Cerebellar nuclear complex (tissue), 1 donor: Measurements from ENCODE around the gene WIPF3.

Experiments used
- DNase-seq, 2 experiments: peaks; one replicate each; lab custom pipeline; 2025; lab: John Stamatoyannopoulos, UW

The WIPF3 gene

DNA sequence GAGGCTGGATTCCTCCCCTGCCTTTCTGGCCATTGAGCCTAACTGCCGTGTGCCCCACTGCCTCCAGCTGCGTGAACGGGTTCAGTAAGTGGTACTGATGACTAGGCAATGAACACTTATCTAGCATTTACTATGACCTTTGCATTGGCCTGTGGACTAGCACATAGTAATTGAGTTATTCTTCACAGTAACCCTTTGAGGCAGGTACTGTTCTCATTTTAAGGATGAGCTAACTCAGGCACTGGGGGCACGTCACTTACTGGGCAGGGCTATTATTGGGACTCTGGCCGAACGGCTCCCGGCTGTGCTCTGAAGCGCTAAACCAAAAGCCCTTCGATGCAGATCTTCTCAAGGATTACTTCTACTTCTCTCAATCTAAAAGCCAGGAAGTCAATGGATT, 38.3 kb downstream of the WIPF3 start:
- DNase-seq = no peak

DNA sequence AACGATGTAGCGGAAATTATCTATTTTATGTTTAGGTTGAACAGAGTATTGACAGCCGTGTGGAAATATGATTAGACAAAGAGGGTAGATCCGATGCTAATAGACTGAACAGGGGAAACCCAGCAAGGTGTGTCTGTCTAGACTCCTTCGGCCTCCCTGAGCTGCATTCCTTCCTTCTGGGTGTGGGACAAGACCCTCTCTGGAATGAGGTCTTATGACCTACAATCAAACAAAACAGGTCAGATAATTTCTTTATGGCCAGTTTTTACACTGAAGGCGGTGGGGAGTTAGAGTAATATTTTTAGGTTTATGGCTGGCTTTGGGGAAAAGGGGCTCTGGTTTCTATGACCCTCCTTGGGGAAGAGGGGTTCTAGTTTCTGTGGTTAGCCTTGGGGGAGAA, 41.2 kb downstream of the WIPF3 start:
- no peak for DNase-seq

- no peak for DNase-seq
These were observed 41.6 kb downstream of the WIPF3 start for GRCh38 chr7:29847916-29848315.

DNA sequence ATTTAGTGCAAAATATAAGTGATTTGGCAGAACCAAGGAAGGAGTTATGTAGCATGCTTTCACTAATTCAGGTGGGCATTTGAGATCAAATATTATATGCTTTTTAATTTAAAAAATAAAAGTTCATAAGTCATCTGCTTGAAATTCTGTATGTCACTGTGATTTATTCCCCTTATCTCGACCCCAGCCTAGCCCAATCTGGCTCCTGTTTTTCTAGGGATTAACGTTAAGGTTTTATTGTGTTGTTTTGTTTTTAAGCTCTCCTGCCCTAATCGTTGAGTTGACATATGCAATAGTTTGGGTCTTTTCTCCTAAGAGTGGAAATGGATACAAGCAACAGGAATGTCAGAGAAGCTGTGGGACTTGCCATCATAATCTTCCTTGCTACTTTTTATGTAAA, 42.6 kb downstream of the WIPF3 start:
- DNase-seq = no peak

DNA sequence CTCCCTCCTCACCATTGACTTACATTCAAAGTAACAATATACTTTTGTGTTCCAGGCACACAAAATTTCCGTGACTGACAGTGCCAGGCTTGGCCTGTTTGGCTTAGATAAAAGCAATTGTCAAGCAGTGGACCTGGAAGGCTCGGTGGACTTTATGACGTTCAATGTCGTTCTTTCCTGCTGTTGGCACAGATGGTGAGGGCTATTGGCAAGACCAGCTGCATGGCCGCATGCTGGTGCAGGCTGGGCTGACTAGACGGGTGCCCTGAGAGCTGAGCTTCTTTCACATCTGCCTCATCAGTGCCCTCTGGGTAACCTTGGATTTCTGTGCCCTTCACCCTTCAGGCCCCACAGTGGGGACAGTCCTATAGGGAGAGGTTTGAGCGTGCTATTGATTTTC, 45.2 kb downstream of the WIPF3 start:
- DNase-seq = no peak

DNA sequence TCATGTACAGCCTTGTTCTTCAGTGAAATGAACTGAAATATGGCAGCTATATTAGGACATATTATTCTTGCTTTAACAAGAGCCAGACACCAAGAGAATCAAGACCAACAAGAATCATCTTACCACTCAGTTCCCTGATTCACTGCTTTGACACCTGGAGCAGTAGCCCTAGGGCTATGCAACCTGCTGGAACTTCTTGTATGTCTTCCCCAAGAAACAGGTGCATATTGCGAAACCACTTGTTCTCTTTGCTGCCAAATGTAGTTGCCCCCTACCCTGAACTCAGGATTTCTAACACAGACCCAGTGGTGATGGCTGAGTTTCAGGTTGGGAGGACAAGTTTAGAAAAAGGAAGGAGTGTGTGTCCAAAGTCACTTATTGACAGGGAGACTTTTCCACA, 46.1 kb downstream of the WIPF3 start:
- DNase-seq = no peak

DNA sequence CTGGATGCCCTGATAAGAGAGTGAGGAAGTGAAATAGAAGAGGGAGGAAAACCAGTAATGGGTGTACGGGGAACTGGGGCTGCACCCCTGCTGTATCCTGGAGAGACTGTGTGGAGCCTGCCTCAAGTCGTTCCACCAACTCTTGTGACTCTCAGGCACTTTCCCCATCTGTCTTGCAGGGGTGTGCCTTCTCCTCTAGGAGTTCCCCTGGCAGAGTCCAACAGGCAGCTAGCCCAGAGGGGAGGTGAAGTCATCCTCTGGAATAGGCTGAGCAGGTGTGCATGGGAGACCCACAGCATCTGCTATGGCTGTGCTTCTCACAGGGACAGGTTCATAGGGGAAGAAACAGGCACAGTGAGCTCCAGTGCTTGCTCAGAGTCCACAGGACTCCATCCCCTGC, 46.8 kb downstream of the WIPF3 start:
- no peak for DNase-seq

DNA sequence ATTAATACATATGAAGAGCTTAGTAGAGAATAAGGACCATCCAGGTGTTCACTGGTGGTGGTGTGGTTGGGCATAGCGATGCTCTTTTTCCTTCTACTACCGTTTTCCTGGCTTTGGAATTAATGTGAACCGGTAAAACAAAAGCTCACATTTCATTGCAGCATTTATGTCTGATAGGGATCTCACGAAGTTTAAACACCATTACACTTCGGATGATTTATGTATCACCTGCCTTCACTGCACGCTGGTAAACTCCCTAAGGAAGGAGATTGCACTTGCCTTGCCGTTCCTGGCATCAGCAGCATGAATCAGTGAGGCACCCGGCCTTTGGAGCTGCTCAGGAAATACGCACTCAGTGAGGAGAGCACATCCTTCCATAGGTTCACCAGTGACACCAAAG, 47.5 kb downstream of the WIPF3 start:
- DNase-seq = no peak

DNA sequence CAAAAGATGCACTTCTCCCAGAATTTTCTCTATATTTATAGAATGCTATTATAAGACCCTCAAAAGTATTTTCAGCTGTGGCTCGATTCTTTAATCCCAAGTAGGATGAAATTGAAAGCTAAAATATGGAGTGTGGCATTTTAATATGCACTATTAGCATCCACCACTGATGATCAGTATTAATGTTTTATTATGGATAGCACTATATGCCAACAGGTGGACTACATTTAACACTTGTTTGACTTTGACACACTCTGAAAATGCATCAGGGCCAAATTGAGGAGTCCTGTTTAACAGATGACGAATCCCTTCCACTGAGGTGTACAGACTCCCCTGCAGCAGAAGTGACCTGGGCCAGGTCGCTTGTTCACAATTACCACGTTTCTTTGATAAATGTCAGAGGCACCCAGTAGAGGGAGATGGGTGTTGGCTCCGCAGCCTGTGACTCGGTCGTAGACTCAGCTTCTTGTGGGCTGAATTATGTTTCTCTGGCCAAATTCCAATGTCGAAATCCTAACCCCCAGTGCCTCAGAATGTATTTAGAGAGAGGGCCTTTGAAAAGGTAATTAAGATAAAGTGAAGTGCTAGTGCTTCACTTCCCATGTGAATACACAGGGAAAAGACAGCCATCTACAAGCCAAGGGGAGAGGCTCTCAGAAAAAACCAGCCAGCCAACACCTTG, 48.1 kb downstream of the WIPF3 start:
- DNase-seq = no peak

- DNase-seq = no peak
These were observed 51.3 kb downstream of the WIPF3 start for GRCh38 chr7:29857654-29858053.

- no peak for DNase-seq
These were observed 52.1 kb downstream of the WIPF3 start for GRCh38 chr7:29858191-29858951.

- DNase-seq = no peak
These were observed 52.8 kb downstream of the WIPF3 start for GRCh38 chr7:29859104-29859503.

GRCh38 chr7:29859524-29860185, 53.3 kb downstream of the WIPF3 start:
- no peak for DNase-seq

- no peak for DNase-seq
These were observed 53.9 kb downstream of the WIPF3 start for GRCh38 chr7:29860186-29860585.

DNA sequence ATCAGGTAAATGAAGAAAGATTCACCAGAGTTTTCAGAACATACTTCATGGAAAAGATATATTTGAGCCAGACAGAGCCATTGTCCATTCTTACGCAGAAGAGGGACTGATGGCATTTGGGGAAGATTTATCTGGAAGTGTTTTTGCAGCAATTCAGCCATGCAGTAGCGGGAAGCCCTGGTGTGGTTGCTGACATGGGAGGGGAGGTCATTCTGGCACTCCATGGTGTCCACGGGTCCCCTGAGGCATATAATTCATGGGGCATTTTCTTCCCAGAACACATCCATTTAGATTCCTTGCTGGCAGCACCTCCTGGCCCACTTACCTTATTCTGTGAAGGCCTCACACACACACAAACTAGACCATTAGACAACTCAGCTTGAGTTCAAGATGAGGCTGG, 55.6 kb downstream of the WIPF3 start:
- DNase-seq = no peak

DNA sequence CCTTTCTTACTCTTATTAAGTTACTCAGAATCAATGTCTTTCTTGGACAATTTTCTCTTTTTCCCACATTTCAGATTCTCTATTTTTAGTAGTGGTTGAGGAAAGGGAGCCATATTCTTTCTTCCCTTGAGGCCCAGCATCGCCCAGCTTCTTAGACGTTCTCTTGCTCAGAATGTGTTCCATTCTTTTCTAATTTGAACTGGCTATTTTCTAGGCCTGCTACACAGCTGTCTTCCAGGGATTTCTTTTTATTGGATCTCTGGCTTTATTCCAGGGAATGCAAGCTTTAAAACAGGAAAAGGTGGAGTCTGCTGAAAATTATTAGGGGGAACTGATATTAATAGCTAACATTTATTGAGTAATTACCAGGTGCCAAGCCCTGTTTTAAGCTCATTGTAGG, 58.3 kb downstream of the WIPF3 start:
- DNase-seq = no peak

- DNase-seq = no peak
These were observed 59.2 kb downstream of the WIPF3 start for GRCh38 chr7:29865526-29865925.

GRCh38 chr7:29866490-29866930, 60.2 kb downstream of the WIPF3 start:
- no peak for DNase-seq

DNA sequence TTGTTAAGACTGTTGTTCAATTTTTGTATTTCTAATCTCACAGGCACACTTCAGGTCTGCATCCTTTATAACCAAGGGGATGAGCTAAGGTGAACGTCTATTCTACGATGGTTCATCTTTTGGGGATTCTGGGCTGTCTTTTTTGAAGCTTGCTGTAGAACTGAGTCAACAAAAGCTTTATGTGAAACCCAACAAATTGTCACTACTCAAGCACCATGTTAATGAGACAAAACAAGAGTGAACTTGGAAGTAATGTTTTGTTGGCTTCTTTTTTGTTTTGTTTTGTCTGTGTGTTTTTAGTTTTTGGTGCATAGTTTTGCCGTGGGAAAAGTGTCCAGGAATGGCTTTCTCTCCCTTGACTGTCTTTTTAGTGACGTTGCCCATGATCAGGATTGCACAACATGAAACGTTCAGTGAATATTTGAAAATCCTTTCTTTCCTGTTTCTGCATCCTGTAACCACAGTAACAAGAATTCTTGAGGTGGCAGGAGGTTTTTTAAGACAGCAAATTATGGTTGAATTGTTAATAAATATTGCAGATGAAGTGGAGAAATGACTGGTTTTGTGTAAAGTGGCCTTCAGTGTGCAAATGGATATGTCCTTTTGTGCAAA, 65.6 kb downstream of the WIPF3 start:
- no peak for DNase-seq

GRCh38 chr7:29873644-29874294, 67.5 kb downstream of the WIPF3 start:
- no peak for DNase-seq

DNA sequence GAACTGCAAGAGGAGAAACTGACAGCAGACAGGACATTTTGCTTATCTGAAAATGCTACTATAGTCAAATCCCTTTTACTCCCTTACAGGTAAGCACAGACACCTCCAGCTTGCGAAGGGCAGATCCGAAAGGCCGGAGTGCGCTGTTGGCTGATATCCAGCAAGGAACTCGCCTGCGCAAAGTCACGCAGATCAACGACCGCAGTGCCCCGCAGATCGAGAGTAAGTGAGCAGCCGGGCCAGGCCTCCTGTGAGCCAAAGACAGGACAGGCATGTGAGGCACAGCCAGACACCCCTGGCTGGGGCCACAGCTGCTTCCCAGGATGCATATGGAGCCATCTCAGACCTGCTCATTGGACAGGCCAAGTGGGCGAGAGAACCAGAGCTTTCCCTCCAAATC, 69.4 kb downstream of the WIPF3 start:
- no peak for DNase-seq

- no peak for DNase-seq
These were observed 70.9 kb downstream of the WIPF3 start for GRCh38 chr7:29877196-29877595.
